T47D (cell line): ENCODE measurements around the gene GNG13.
"Not testable (repeated sequence)": the region's sequence is repeated elsewhere in the genome, so short reads cannot be mapped to it uniquely, and the experiment has no call there.

Source experiments
- DNase-seq, 2 experiments: peaks; one replicate each; pipeline versions ENCODE4 v3.0.0 to v3.0.0-alpha.2; 2011 to 2012; ENCODE audit warnings: low read depth in 1 of 2, low spot score in 1 of 2
- JUND ChIP-seq: IDR thresholded peaks from 2 replicates; pipeline ENCODE4 v1.6.1; 2012; ENCODE audit warnings: low read depth
- in situ Hi-C: cut with HindIII; loops from 2 replicates; pipeline ENCODE4 v1.10.0; 2016; ENCODE audit warnings: low sequenced_read_pairs, low pct_unique_long_range_greater_than_20kb

Gene GNG13

DNA sequence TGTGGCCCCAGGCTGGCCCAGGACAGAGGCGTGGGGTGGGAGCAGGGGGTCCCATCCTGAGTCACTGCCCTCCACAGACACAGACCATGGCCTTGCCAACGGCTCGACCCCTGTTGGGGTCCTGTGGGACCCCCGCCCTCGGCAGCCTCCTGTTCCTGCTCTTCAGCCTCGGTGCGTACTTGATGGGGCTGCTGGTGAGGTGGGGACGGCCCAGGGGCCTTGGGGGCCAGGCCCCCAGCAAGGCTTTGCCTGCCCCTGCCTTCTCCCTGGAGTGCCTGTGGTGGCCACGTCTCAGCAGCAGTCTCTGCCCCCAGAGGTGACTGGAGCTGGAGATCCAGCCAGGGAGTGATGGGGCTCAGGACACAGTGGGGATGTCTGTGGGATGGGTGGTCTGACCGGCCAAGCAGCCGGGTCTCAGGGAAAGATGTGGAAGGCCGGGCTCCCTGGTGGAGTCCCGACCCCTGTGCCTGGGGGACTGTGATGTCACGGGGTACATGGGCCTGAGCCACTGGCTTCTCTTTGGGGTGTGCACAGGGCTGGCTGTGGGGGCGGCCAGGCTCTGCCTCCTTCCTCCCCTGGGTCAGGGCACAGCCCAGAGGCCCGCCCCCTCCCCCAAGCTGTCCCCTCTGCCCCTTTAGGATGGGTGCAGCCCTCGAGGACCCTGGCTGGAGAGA lies 37.8 kb downstream of the GNG13 start:
- no peak for DNase-seq
- in situ Hi-C loops, result no loop called here

DNA sequence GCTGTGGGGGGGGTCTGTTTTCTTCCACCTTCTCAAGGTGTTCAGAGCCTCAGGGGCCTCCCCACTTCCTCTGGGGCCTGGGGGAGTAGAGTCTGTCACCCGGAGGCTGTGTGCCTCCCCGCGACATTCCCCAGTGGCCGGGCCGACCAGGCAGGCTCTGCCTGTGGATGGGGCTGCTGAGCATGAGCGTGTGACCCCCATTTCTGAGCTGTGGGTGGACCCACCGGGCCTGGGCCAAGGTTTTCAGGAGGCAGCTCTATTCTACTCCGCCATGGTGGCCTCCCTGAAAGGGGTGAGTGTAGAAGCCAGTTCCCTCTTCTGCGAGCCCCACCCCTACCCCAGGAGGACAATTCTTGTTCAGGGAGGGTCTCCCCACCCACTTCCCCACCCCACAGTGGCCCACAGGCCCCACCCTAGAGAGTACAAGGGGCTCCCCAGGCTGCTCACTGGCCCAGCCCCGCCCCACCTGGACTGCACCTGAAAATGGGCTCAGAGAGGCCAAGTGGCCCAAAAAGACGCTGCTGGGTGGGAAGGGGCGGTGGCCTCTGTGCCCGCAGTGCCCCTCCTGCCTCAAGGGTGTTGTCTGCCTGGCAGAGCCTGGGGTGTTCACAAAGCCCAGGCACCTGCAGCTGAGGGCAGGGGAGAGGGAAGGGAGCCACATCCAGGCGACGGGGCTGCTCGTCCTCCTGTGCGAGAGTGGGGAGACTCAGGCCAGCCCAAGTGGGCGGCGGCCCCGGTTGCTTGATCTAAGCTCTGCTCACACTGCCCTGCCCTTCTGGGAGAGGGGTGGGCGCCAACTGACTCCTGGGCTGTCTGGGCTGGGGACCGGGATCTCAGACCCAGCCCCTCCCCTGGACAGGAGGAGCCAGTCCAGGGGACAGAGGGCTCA lies 38.7 kb downstream of the GNG13 start:
- no peak for TF ChIP-seq JUND
- in situ Hi-C loops, result no loop called here
- no peak for DNase-seq

More for the DNA sequence above, 37.8 kb downstream of the GNG13 start:
- no peak for TF ChIP-seq JUND

DNA sequence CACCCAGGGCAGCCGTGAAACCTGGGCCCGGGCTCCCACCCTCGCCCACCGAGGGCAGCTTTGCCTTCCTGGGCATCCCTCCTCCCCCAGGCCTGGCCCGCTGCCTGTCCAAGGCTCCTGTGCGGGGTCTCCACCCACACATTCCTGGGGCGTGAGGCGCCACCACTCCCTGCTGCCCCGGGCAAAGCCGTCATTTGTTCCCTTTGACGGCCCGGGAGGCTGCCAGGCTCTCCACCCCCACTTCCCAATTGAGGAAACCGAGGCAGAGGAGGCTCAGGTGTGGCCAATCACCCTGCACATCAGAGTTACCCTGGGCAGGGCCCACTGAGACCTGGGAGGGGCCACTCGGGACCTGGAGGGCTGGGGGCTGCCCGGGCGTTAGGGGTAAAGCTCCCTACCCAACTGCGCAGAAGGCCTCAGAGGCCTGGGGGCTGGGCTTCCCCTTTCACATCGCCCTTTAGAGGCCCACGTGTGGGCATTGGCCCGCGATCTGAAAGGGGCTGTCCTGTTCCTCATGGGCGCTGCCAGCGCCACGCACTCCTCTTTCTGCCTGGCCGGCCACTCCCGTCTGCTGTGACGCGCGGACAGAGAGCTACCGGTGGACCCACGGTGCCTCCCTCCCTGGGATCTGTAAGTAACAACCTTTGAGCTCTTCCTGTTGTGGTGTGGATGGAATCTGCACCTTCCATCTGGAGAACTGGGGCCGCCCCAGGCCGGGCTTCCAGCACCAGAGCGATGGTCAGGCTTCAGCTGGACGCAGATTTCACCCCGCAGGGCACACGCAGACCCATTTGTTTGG lies 39.8 kb downstream of the GNG13 start, which contains the start of gene MSLN:
TSS of gene MSLN (plus strand) at position 190 of the 799 bp plus-strand sequence. CDS start 1,947 bp downstream, outside the sequence.
- in situ Hi-C loops, result no loop called here
- no peak for DNase-seq
- no peak for TF ChIP-seq JUND

DNA sequence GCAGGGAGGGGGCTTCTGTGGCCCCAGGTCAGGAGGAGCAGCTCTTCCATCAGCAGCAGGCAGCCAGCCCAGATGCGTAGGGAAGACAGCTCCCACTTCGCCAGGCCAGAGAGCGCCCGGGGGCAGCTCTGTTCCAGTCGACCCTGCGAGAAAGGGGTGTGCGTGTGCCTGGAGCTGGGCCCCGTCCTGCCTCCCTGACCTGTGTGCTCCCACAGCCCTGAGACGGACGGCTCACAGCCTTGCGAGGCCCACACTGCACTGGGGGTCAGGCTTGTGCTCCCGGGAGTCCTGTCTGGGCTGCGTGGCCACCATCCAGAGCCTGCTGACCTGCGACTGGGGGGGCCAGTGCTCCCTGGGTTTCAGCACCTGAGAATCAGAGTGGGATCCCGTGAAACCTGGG lies 40.5 kb downstream of the GNG13 start:
- in situ Hi-C loops, result no loop called here
- DNase-seq, result no peak
- TF ChIP-seq JUND, result no peak

DNA sequence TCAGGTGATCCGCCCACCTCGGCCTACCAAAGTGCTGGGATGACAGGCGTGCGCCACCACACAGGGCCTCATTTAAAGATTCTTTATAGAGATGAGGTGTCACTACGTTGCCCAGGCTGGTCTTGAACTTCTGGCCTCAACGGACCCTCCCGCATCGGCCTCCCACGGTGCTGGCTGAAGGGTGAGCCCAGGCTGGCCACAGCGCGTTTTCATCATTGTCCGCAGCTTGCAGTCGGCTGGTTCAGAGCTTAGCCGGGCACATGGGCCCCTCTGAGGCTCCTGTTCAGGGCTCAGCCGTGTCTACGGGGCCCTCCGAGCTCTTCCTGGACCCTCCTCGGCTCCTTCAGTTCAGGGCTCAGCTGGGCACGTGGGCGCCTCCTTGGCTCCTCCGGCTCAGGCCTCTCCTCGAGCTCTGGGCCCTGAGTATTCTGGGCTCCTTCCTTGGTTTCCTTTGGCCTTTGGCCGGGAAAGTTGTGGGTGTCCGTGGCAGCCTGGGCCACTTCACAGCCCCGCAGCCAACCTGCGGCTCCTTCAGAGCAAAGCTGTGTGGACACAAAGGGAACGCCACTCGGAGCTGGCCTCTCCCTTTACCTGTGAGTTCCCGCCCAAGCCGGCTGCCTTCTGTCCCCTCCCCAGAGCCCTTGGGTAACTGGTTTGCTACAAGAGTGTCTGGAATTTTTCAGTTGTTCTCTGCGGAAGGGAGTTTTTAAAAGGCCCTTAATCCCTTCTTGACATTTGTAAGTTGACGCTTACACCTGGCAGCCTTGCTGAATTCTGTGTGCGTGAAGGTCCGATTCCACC lies 41.2 kb downstream of the GNG13 start:
- DNase-seq, result peak in 1 of 2 experiments; percentile 51
- no peak for TF ChIP-seq JUND
- in situ Hi-C loops, result no loop called here

DNA sequence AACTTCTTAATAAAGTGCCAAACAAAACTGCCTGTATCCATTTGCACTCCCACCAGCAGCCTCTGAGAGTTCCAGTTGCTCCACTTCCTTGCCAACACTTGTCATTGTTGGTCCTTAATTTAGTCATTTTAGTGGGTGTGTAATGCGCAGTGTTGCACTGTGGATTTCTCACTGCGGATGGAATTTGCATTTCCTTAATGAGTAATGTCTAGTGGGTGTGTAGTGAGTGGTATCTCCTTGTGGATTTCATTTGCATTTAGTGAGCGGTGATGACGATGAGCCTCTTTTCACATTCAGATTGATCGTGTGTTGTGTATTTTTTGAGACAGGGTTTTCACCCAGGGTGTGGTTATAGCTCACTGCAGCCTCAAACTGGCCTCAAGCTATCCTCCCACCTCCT lies 44.1 kb downstream of the GNG13 start:
- no peak for TF ChIP-seq JUND
- in situ Hi-C loops, result no loop called here
- DNase-seq, result no peak

DNA sequence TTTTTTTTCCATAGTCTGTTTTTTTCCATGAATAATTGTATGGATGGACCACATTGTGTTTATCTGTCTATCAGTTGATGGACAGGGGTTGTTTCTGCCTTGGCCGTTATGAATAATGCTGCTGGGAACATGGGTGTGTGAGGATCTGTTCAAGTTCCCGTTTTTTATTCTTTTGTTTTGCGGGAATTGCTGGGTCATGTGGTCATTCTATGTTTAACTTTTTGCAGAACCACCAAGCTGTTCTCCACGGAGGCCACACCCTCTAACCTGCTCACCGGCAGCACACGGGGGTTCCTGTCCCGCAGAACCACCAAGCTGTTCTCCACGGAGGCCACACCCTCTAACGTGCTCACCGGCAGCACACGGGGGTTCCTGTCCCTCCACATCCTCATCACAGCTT lies 45.9 kb downstream of the GNG13 start:
- DNase-seq, result no peak
- in situ Hi-C loops, result no loop called here
- TF ChIP-seq JUND, result no peak

DNA sequence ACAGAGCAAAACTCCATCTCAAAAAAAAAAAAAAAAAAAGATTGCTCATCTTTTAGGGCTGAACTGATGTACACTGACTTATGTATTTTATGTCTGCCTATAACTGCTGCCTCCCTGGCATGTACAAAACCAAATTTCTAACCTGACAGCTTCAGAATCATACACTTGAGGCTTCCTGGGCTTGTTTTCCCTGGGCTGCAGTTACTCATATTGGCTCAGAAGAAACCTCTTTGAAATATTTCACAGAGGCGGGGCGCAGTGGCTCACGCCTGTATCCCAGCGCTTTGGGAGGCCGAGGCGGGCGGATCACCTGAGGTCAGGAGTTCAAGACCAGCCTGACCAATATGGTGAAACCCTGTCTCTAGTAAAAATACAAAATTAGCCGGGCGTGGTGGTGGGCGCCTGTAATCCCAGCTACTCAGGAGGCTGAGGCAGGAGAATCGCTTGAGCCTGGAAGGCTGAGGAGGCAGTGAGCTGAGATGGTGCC lies 46.4 kb downstream of the GNG13 start:
- DNase-seq, in situ Hi-C loops: not testable (repeated sequence)

DNA sequence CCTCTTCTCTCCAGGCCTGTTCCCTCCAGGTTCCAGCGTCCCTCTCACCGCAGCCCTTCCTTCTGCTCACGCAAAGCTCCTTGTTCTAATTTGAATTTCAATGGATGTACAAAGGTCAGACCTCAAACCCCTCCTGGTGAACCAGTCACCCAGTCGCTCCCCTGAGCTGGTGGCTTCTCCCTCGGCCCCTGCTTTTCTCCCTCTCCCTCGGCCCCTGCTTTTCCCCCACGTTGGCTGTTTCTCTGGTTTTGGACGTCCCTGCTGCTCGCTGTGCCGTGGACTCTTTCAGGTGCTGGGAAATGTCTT lies 48.6 kb downstream of the GNG13 start:
- no peak for TF ChIP-seq JUND
- no peak for DNase-seq
- in situ Hi-C loops, result no loop called here

DNA sequence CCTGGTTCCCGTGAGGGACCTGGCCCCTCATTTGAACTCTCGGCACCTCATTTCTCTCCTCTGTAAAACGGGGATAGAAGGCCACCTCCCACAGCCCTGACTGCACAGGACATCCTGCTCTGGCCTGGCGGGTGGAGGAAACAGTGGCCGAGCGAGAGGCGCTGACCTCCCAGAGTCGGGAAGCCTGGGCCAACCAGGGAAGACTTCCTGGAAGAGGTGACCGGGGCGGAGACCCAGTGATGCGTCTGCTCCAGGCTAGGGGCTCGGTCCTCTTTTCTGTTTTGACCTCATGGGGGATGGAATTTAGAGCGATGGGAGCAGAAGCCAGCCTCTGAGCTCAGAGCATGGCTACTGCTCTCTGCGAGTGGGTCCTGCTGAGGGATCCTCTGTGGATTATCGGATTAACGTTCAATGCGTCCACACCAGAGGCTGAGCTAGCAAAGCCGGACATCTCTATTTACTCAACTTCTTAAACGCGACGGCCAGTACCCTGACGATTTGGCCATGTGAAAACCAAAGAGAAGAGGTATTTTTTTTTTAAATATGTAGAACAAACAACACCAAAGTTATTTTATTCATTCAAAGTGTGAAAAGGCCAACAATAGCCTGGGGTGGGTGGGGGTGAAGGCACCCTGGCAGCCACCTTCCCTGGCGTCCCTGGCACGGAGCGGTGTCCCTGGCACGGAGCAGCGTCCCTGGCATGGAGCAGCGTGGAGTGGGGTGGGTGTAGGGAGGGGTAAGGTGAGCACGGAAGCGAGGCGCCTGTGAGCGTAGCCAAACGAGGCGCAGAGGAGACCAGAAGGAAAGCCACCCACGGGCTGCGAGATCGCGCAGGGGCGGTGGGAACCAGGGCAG lies 49.2 kb downstream of the GNG13 start:
- no peak for TF ChIP-seq JUND
- peak in 1 of 2 experiments; percentile 61 for DNase-seq
- in situ Hi-C loops, result no loop called here

DNA sequence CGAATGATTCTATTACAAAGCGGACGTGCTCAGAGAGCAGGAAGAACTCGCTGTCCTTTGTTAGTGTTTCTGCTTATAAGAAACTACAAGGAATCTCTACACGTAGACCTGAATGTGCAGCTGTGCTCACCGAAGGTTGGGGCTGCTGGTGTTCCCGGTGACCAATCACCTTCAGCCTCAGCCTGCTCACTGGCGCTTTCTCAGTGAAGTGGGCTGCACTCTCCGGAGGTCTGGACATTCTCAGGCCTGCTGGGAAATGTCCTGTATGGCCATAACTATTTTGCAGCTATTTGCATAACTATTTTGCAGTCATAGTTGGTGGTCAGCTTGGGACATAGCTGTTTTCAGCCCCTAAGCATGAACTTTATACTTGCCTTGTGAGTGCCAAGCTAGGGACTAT lies 50.0 kb downstream of the GNG13 start:
- no peak for TF ChIP-seq JUND
- in situ Hi-C loops, result no loop called here
- no peak for DNase-seq
